AG10803 (cell line): ENCODE measurements around the gene CXXC5.

Experiments used
- DNase-seq: peaks from one replicate; pipeline ENCODE4 v3.0.0; 2010; ENCODE audit warnings: low read depth
- H3K4me3 ChIP-seq: 2 replicates; pipeline ENCODE4 v1.5.1; 2011; ENCODE audit warnings: mild to moderate bottlenecking, low read length, control low read depth
- CTCF ChIP-seq: conservative IDR thresholded peaks from 2 replicates; pipeline ENCODE4 v1.5.1; 2011; ENCODE audit warnings: mild to moderate bottlenecking, low read length, control low read depth, inconsistent platforms

Gene CXXC5

GRCh38 chr5:139654464-139654863, 6.3 kb downstream of the CXXC5 start:
- no peak for TF ChIP-seq CTCF
- no peak overlapping the region; the same call in 1 of the 2 replicates for H3K4me3 ChIP-seq
- DNase-seq: no peak

GRCh38 chr5:139654871-139655491, 6.8 kb downstream of the CXXC5 start:
- no peak for TF ChIP-seq CTCF
- DNase-seq: no peak
- H3K4me3 ChIP-seq: peak overlapping the region; percentile 31

- DNase-seq: peak; percentile 82
- no peak for TF ChIP-seq CTCF
- peak overlapping the region; percentile 31 for H3K4me3 ChIP-seq
These were observed 7.7 kb downstream of the CXXC5 start for GRCh38 chr5:139655727-139656271.

- peak overlapping the region; percentile 15 for H3K4me3 ChIP-seq
- peak; percentile 63 for DNase-seq
- no peak for TF ChIP-seq CTCF
These were observed 9.5 kb downstream of the CXXC5 start for GRCh38 chr5:139657363-139658321.

GRCh38 chr5:139658501-139658927, 10.4 kb downstream of the CXXC5 start:
- peak; percentile 22; the same call in 1 of the 2 replicates for TF ChIP-seq CTCF
- H3K4me3 ChIP-seq: peak overlapping the region; percentile 52; the same call in 1 of the 2 replicates
- peak; percentile 67 for DNase-seq

- peak overlapping the region; percentile 52 for H3K4me3 ChIP-seq
- peak; percentile 77 for DNase-seq
- no peak for TF ChIP-seq CTCF
These were observed 10.9 kb downstream of the CXXC5 start for GRCh38 chr5:139658928-139659667.
